M059J (cell line): ENCODE data around the gene SRGAP3. TPM values are rescaled to one million over a fixed set of nuclear protein-coding genes. Genes with fewer than 3 reads are reported as not detected.

Experiments used
- DNase-seq: peaks from one replicate; pipeline ENCODE4 v3.0.0-alpha.2; 2012; ENCODE audit warnings: low read depth
- total RNA-seq: library from RNA; depleted of rRNA; stranded (reverse); fragments of >200 nt; shearing (Covaris generic); gene quantifications from 2 replicates; pipeline ENCODE4 v1.2.3, GENCODE V29; 2014

Gene SRGAP3
- total RNA-seq, 1 experiment from 2014 or later, result 2.6 TPM

- DNase-seq, result no peak
These were observed 24.2 kb downstream of the SRGAP3 start for GRCh38 chr3:9225268-9225667.

GRCh38 chr3:9224490-9224889, 25.0 kb downstream of the SRGAP3 start:
- peak; percentile 37 for DNase-seq

DNA sequence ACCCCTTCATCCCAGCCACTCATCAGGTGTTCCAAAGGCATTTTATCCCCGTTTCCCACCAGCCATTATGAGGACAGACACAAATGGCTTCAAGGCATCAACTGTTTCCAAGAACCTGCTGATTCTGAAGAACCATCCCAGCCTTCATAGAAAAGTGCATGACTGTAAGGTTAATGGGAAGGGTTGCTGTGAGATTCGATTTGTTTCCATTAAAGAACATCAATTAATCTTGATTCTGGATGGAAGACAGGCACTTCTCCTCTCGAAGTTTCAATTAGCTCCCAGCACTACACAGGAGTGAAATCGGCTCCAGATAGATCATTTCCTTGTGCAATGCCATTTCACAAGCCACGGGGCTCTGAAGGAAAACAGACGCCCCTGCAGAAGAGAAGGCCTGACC, 25.8 kb downstream of the SRGAP3 start:
- no peak for DNase-seq

DNA sequence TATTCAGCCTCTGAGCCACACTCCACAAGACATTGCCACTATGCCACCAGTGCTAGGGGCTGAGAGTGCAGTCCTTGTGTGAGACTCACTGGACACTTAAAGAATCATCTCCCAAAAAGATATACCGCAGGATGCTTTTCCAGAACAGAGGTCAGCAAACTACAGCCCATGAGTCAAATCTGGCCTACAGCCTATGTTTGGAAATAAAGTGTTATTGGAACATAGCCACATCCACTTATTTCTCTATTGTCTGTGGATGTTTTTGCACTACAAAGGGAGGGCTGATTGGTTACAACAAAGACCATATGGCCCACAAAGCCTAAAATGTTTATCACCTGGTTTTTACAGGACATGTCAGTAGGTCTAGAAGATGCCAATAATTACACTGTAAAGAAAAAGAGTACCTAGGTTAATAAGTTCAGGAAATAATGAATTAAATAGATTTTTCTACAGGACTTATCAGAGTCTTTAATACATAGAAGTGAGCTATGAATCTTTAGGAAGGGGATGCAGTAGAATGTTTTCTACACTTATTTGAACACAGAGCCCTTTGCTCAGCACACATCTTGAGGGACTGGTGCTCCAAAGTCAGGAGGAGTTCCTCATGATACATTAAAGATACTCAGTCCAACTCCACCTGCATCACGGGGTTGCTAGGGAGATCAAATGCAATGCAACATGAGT, 26.3 kb downstream of the SRGAP3 start:
- no peak for DNase-seq

- DNase-seq, result no peak
These were observed 27.4 kb downstream of the SRGAP3 start for GRCh38 chr3:9222049-9222448.

- no peak for DNase-seq
These were observed 31.0 kb downstream of the SRGAP3 start for GRCh38 chr3:9218514-9218846.

GRCh38 chr3:9217784-9218513, 31.5 kb downstream of the SRGAP3 start:
- no peak for DNase-seq

DNA sequence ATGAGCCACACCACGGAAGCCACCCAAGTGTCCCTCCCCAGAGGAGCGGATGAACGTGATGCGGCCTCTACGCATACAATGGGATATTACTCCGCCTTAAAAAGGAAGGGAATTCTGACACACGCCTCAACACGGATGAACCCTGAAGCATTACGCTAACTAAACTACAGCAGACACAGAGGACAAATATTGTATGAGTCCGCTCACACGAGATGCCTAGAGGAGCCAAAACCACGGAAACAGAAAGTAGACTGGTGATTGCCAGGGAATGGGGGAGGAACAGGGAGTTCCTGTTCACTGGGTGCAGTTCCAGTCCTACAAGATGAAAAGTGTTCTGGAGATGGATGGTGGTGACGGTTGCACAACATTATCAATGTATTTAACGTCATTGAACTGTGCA, 32.7 kb downstream of the SRGAP3 start:
- DNase-seq, result no peak

DNA sequence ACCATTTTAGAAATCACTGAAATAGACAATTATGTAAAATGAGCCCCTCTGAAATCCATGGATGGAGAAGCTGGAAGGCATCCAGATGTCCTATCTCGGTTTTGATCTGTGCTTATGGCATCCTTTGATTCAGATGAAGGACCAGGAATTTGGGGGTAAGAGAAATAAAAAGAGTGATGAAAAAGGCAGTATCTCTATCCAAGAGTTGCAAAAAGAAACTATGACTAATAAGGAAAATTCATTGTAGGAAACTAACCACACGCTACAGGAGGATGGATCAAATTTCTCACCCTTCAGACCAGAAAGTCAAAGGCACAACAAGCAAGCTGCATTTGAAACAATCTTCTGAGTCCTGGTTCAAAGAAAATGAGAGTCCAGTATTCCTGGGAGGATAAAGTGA, 34.8 kb downstream of the SRGAP3 start:
- peak; percentile 78 for DNase-seq

- no peak for DNase-seq
These were observed 35.3 kb downstream of the SRGAP3 start for GRCh38 chr3:9214185-9214584.

DNA sequence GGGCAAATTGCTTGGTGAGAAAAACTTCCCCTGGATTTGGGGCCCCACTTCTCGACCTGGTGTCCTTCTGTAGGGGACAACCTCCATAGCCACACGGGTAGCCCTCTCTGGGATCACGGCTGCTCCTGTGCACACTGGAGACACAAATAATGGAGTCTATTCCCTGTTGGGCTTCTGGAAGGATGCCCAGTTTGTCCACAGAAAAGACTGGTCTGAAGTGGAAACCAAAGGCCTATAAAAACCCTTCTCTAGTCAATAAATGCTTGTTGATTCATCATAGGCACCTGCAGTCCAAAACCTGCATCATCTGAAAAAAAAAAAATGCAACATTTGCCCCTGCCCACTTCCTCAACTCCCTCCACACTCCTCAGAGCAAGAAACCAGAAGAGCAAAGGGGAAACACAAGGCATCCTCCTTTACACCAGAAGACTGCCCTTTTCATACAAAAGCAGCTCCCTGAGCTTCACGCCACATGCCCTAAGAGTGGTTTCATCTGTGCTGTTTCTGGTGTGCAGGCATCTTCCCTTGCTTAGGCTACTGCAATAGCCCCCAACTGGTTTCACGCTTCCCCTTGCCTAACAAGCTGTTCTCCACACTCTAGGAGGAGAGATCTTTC, 36.3 kb downstream of the SRGAP3 start:
- no peak for DNase-seq

DNA sequence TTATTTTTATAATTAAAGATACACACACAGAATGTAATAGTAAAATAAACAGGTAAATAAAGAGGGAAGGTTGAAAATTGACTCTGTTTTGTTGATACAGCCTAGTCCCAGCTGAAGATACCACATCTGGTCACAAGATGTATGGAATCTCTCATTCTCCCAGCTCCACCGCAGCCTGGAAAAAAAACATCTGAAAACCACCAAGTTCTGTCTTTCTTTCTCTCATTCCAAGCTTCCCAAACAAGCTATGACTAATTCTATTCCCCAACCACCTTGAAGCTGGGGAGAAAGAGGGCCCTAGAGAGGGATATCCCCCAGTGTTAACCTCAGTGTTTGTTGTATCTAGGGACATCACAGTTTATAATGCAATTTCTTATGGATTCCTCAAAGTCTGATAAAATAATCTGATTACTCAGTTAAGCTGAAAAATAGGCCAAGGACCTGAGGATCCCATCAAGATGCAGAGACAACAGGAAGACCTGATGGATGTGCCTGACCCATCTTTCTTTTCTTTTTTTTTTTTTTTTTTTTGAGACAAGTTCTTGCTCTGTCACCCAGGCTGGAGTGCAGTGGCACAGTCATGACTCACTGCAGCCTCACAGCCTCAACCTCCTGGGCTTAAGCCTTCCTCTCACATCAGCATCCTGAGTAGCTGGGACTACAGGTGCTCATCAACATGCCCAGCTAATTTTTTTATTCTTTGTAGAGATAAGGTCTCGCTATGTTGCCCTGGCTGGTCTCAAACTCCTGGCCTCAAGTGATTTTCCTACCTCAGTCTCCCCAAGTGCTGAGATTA, 38.1 kb downstream of the SRGAP3 start:
- peak; percentile 69 for DNase-seq

- DNase-seq, result no peak
These were observed 39.7 kb downstream of the SRGAP3 start for GRCh38 chr3:9209777-9210176.

DNA sequence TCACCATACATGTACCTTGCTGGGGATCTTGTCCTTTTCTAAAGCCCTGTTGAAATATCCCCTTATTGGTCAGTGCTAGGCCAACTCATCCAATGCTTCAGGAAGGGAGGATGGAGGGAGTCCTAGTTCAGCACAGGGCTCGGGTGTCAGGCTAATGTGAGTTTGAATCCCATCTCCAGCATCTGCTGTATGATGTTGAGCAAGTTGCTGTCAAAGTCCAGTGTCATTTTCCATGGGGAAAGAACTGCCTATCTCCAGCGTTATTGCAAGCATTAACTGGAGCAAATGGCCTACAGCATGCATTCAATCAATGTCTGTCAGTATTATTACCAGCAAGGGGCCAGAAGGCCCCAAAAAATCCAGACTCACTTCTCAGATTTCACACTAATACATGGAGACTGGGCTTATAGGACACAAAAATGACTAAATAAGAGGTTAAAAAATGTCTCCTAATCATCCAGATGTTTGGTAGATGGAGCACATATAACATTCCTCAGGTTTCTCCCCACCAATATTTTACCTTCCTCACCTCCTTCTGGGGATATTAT, 40.8 kb downstream of the SRGAP3 start:
- no peak for DNase-seq

DNA sequence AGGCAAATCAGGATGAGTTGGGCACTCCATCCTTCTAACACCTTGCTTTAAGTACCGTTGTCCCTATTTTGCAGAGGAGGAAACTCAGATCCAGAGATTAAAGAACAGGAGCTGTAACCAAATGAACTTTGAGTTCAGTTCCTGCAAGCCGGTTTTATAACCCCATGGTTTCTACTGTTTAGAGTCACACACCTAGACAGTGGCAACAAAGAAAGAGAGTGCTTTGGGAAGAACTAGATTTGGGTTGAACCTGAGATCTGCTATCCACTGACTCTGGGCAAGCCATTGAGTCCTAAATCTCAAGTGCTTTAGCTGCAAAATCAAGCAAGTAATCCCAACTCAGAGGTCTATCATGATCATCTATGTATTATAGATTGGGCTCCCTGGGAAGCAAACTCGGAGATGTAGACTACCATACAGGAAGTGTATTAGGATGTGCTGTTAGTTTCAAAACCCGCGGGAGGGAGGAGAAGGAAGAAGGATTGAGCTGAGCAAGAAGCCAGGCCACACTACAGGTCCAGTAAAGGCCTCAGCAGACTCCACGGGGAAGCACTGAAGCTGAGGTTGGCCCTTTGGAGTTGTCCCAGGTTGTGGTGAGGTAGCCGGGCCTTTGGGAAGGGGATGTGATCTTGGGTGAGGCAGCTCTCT, 42.2 kb downstream of the SRGAP3 start:
- DNase-seq, result no peak

DNA sequence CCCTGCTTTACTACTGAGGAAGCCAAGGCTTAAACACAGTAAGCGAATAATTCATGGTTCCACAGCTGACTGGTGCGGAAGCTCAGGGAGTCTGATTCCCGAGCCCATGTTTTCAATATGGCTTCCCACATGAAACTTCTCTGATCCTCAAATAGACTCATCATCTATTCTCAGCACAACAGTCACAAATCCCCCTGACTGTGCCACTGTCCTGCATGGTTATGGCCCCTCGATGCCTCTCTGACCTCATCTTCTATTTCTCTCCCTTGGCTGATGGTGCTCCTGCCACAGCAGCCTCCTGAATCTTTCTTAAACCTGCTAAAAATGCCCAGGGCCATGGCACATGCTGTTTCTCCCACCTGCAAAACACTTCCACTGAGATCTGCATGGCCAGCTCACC, 43.2 kb downstream of the SRGAP3 start:
- no peak for DNase-seq

DNA sequence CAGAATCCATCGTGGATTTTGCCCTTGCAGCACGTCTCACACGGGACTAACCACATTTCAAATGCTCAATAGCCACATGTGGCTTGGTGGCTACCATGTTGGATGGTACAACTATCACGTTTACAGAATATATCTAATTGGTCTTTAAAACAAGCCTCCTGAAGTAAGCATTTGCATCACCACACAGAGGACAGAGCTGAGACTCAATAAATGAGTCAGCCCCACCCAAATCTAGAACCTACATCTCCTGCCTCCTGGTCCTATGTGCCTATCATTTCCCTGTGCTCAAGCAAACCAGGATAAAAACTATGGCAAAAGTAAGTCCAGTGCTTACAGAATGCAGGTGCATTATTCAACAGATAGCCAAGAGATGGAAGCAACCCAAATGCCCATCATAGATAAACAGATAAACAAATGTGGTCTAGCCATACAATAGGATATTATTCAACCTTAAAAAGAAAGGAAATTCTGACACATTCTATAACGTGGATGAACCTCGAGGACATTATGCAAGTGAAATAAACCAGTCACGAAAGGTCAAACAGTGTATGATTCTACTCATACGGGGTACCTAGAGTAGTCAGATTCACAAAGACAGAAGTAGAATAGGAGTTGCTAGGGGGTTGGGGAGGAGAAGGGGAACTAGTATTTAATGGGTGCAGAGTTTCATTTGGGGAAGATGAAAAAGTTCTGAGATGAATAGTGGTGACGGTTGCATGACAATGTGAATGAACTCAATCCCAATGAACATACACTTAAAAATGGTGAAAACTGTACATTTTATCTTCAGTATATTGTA, 43.9 kb downstream of the SRGAP3 start:
- DNase-seq, result no peak

- DNase-seq, result no peak
These were observed 45.0 kb downstream of the SRGAP3 start for GRCh38 chr3:9204253-9204992.

DNA sequence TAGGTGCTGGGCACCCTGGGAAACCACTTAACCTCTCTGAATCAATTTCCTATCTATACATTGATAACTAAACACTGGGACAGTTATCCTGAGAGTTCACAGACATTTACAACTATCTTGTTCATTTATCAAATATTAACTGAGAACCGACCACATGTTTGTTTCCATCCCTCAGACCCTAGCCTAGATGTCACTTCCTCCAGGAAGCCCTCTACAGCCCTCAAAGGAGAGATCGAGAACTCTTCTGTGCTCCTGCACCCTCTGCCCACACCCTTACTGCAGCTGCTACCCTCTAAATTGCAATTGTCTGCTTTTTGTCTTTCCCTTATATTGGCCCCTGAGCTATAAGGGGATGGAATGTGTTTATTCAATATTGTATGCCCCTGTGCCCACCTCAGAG, 46.1 kb downstream of the SRGAP3 start:
- DNase-seq, result no peak

DNA sequence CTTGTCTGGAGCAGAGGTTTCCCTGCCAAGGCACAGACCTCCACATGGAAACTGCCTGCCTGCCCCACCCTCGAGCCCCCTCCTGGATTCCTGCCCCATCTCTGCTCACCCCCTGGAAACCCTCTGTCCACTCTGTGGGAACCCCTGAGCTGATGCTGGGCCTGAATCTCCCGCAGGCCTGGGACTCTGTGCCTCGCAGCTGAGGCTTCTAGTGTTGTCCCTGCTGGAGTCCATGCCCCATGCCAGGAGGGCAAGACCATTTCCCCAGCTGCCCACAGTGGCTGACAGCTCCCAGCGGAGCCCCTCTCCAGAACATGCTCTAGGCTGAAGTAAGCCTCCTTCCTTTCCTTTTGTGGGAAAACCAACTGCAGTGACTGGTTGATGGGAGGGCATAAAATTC, 46.9 kb downstream of the SRGAP3 start:
- no peak for DNase-seq
